22Rv1 (cell line): ENCODE measurements around the gene TMEM37.

Experiments used
- CTCF ChIP-seq: fragments of 450-650 bp; IDR thresholded peaks from 2 replicates; pipeline ENCODE4 v1.5.1; 2017; ENCODE audit warnings: mild to moderate bottlenecking
- ZFX ChIP-seq: fragments of 450-650 bp; IDR thresholded peaks from 2 replicates; pipeline ENCODE4 v1.6.1; 2017; ENCODE audit warnings: antibody characterized with exemption, borderline replicate concordance

DNA sequence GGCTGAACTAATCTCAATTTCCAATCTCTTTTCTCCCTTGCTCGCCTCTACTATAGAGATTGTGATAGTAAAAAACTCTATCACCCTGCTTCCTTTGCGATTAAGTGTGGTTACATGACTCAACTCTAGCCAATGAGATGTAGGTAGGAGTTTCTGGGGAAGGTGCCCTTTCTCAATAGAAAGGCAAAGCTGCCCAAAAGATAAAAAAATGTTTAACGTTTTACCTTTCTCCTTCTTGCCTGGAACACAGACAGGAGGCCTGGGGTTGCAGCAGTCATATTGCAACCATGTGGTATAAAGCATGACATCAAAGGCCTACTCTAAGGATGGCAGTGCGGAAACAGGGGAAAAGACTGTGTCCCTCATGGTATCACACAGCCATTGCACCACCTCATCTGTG is 31.5 kb downstream of the TMEM37 start:
- no peak for TF ChIP-seq CTCF
- no peak for TF ChIP-seq ZFX
